Tibial nerve (tissue), 4 donors: ENCODE data around the gene C3orf22.

ENCODE experiments used
- CTCF ChIP-seq, 5 experiments: fragments of 200-600 bp in 3 of 5; fragments of 450-650 bp in 2 of 5; sonication (generic) in 3 of 5; IDR thresholded peaks; one replicate each; pipeline ENCODE4 v1.5.1; 2016 to 2019; ENCODE audit warnings: antibody characterized with exemption in 5 of 5, mild to moderate bottlenecking in 3 of 5, moderate library complexity in 2 of 5
- EP300 ChIP-seq, 2 donors: sonication (generic); formaldehyde crosslinking; IDR thresholded peaks; one replicate each; pipeline ENCODE4 v1.6.1; 2017; ENCODE audit warnings: antibody characterized with exemption in 2 of 2, mild to moderate bottlenecking in 1 of 2

- no peak for TF ChIP-seq EP300 (IDR thresholded peaks at IDR 0.05)
- no peak for TF ChIP-seq CTCF (IDR thresholded peaks at IDR 0.05)
Observed at GRCh38 chr3:126501054-126501453, 57.7 kb downstream of the C3orf22 start.
